Coronary artery (tissue), 2 donors: ENCODE results near the gene CASP4.

ENCODE experiments used
- DNase-seq: peaks from one replicate; pipeline ENCODE4 v3.0.0-alpha.2; 2017; ENCODE audit warnings: low spot score
- H3K27ac ChIP-seq, 2 donors: fragments of 200-600 bp; sonication (generic); one replicate each; pipeline ENCODE4 v1.5.1; 2016 to 2019
- H3K4me3 ChIP-seq: fragments of 200-600 bp; sonication (generic); 2 replicates; pipeline ENCODE4 v1.5.1; 2016; ENCODE audit warnings: mild to moderate bottlenecking, moderate library complexity
- CTCF ChIP-seq: fragments of 200-600 bp; sonication (generic); IDR thresholded peaks from one replicate; pipeline ENCODE4 v1.5.1; 2019; ENCODE audit warnings: antibody characterized with exemption

Gene CASP4

GRCh38 chr11:104999721-105000120 lies 31.3 kb upstream of the CASP4 start:
- TF ChIP-seq CTCF, result no peak
- H3K27ac ChIP-seq, result no peak overlapping the region
- no peak for DNase-seq
- no peak overlapping the region for H3K4me3 ChIP-seq

- TF ChIP-seq CTCF, result no peak
- Histone ChIP-seq H3K27ac (no peak overlapping the region), H3K4me3 (no peak overlapping the region)
- DNase-seq, result no peak
Observed at GRCh38 chr11:104997288-104997687, 28.9 kb upstream of the CASP4 start.

DNA sequence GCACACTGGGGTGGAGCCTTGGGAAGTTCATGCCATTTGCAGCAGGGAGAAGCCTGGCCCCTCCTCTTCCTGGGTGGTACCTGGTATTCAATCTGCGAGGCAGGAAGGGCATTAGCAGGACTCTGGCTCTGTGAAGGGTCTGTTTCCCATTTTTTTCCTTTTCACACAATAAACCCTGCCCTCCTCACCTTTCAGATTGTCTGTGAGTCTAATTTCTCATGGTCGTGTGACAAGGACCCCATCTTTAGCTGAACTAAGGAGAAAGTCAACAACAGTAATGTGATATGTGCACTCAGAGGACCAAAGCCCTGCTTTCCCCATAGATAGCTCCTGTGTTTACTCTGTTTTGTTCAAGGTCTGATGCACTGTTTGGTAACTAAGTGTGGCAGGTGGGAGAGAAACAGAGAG lies 26.6 kb upstream of the CASP4 start:
- Histone ChIP-seq H3K4me3 (no peak overlapping the region), H3K27ac (no peak overlapping the region)
- no peak for DNase-seq
- TF ChIP-seq CTCF, result no peak

GRCh38 chr11:104992781-104993180 lies 24.4 kb upstream of the CASP4 start:
- Histone ChIP-seq H3K4me3 (no peak overlapping the region), H3K27ac (no peak overlapping the region)
- no peak for TF ChIP-seq CTCF
- no peak for DNase-seq

GRCh38 chr11:104991994-104992393 lies 23.6 kb upstream of the CASP4 start:
- no peak overlapping the region for H3K27ac ChIP-seq
- no peak for TF ChIP-seq CTCF
- DNase-seq, result no peak
- H3K4me3 ChIP-seq, result no peak overlapping the region

- H3K4me3 ChIP-seq, result no peak overlapping the region
- no peak for TF ChIP-seq CTCF
- no peak for DNase-seq
- no peak overlapping the region for H3K27ac ChIP-seq
Observed at GRCh38 chr11:104984808-104985207, 16.4 kb upstream of the CASP4 start.

GRCh38 chr11:104979839-104980238 lies 11.5 kb upstream of the CASP4 start:
- Histone ChIP-seq H3K27ac (no peak overlapping the region), H3K4me3 (no peak overlapping the region)
- no peak for DNase-seq
- TF ChIP-seq CTCF, result no peak
